Measurements from ENCODE around the gene PVR.
A peak's percentile ranks its signal among the peaks of the same experiment; 100 is the strongest.
"Not testable (repeated sequence)": the region's sequence is repeated elsewhere in the genome, so short reads cannot be mapped to it uniquely, and the experiment has no call there.

The PVR gene

DNA sequence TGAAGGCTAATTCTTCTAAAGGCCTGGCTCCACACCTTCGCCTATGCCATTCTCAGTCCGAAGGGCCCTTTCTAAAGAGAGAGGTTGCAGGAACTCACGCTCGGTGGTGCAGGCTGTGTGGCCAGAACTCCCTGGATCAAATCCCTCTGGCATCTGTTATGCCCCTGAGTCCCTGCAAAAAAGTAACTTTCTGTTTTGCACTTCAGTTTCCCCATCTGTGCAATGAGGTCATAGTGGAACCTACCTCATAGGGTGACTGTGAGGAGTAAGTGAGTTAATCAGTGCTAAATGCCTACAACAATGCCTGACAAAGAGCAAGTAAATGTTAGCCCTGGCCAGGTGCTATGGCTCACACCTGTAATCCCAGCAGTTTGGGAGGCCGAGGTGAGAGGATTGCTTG is 23.0 kb upstream of the PVR start:
- no peak for DNase-seq

DNA sequence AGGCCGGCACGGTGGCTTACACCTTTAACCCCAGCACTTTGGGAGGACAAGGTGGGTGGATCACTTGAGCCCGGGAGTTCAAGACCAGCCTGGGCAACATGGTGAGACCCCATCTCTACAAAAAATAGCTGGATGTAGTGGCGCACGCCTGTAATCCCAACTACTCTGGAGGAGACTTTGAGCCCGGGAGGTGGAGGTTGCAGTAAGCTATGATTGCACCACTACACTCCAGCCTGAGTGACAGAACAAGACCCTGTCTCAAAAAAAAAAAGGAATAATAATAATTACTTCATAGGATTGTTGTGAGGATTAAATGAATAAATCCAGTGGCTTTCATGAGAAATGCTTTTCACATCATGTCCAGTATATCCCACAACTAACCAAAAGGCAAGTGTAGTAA is 22.3 kb upstream of the PVR start:
- no peak for DNase-seq

DNA sequence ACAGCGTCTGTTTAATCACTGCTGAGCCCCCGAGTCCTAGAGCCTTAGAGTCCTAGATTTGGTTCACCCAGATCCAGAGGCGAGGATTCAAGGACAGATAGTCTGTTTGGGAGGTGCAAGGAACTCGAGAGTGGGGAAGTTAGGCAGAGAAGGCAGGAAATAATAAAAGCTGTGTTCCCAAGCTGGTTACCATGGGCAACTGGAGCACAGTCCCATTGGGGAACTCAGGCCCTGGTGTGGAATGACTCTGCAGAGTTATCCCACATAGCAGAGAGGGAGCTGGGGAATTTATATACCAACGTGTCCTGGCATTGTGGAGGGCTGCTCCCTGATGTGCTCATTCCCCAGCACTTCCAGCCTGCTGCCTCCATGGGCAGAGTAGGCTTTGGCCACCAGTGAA is 20.6 kb upstream of the PVR start:
- DNase-seq, result no peak

DNA sequence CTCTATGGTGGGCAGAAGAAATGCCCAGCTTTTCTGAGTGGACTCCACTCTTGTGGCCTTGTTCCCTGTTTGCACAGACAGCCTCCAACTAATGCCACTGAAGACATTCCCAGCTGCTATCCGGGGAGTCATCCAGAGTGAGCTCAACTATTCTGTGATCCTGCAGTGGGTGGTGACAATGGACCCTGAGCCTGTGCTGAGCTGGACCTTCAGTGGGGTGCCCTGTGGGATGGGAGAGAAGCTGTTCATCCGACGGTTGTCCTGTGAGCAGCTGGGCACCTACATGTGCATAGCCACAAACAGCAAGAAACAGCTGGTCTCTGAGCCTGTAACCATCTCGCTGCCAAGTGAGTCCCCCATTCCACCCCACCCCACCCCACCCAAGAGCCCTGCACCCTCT is 20.1 kb upstream of the PVR start:
- DNase-seq, result no peak

DNA sequence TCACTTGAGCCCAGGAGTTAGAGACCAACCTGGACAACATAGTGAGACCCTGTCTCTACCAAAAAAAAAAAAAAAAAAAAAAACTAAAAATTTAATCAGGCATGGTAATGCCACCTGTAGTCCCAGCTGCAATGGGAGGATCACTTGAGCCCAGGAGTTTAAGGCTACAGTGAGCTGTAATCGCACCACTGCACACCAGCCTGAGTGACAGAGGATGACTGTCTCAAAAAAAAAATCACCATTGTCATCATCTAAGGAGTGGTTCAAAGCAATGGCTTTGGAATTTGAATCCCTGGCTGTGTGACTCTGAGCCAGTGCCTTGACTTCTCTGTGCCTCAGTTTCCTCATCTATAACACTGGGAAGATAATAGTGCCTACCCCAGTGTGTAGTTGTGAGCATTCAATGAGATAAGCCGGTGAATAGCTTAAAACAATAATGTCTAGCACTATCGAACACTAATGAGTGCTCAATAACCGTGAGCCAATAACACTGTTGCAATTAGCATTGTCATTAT is 18.8 kb upstream of the PVR start:
- DNase-seq, result no peak

DNA sequence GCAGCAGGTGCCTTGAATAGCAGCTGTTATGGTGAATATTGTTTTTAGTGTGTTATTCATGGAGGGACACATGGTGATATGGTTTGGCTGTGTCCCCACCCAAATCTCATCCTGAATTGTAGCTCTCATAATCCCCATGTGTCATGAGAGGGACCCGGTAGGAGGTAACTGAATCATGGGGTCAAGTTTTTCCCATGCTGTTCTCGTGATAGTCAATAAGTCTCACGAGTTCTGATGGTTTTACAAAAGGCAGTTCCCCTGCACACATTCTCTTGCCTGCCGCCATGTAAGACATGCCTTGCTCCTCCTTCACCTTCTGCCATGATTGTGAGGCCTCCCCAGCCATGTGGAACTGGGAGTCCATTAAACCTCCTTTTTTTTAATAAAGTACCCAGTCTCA is 18.1 kb upstream of the PVR start:
- not testable (repeated sequence) for DNase-seq

DNA sequence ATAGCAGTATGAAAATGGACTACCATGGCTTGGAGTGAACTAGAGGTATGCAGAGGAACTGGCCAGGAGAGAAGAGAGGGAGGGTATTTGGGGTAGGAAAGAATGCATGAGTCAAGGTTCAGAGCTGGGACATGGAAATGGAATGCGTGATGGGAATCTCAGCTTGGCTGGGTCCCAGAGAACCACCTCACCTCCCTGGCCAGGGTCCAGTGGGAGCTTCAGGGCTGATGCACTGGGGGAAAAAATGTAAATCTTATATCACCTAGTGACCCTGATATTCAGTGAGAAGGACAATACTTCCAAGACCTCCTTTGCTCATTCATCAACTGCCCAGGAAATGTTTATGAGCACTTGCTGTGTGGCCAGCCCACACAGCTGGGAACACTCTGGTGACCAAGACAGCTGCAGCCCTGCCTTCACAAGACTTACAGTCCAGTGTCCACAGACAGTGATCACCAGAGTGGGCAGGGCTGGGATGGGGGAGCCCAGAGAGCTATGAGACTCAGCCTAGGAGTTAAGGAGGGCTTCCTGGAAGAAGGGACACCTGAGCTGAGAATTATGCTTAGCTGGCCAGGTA is 17.6 kb upstream of the PVR start:
- DNase-seq, result no peak

DNA sequence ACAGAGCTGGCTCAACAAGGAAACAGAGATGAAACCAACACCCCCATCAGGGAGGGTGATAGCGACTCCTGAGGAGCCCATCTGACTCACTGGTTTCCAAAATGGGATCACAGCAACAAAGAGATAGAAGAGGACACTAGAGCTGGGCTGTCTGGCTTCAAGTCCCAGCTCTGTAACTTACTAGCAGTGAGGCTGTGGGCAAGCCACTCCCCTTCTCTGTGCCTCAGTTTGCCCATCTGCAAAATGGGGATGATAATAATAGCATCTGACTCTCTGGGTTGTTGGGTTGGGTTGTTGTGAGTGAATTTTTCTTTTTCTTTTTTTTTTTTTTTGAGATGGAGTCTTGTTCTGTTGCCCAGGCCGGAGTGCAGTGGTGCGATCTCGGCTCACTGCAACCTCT is 16.1 kb upstream of the PVR start:
- DNase-seq, result no peak

DNA sequence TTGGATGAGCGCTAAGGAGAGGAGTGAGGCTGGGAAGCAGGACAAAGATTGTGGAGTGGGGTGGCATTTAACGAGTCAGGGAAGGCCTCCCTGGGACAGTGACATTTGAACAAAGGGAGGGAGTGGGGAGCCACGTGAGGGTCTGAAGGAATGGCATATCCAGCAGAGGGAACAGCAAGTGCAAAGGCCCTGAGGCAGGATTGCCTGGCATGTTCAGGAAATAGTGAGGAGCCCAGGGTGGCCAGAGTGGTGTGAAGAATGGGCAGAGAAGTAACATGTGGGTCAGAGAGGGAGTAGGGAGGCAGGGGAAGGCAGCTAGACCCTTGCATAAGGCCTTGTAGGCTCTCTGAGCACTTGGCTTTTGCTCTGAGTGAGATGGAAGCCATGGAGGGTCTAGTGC is 14.9 kb upstream of the PVR start:
- DNase-seq, result no peak

DNA sequence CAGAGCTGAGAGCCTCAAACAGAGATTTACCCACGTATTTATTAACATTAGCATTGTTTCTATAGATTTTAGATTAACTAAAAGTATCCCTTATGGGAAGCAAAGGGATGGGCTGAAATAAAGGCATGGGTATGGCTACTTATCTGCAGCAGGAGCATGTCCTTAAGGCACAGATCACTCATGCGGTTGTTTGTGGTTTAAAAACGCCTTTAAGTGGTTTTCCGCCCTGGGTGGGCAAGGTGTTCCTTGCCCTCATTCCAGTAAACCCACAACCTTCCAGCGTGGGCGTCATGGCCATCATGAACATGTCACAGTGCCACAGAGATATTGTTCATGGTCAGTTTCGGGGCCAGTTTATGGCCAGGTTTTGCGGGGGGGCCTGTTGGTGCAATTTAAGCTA is 12.1 kb upstream of the PVR start:
- not testable (repeated sequence) for DNase-seq

DNA sequence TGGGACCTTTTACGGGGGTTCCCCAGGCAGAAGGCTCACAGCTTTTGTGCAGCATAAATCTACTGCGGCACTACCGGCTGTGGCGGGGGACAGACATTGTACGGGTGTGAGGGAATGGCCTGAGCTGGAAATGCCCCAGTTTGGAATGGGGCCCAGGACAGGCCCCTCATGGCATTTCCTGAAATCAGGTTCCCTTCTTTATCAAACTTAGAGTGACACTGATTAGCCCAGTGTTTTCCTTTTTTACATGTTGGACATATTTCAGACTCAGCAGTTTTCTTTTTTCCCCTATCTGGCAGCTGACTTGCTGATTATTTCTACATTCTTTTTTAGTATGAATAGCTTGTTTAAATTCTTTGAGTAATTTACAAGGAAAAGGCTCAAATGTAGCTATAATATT is 9.7 kb upstream of the PVR start:
- DNase-seq, result not testable (repeated sequence)

DNA sequence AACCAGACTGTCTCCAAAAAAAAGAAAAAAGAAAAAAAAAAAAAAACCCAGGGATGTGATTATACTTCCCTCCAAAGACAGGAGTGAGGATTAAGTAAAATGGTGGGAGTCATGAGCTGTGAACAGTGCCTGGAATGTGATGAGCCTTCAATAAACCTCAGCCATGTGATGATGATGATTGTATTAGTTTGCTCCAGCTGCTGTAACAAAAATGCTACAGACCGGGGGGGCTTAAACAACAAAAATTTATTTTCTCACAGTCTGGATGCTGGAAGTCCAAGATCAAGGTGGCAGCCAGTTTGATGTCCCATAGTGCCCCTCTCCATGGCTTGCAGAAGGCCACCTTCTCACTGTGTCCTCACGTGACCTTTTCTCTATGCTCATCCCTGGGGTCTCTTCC is 8.9 kb upstream of the PVR start:
- DNase-seq, result no peak

DNA sequence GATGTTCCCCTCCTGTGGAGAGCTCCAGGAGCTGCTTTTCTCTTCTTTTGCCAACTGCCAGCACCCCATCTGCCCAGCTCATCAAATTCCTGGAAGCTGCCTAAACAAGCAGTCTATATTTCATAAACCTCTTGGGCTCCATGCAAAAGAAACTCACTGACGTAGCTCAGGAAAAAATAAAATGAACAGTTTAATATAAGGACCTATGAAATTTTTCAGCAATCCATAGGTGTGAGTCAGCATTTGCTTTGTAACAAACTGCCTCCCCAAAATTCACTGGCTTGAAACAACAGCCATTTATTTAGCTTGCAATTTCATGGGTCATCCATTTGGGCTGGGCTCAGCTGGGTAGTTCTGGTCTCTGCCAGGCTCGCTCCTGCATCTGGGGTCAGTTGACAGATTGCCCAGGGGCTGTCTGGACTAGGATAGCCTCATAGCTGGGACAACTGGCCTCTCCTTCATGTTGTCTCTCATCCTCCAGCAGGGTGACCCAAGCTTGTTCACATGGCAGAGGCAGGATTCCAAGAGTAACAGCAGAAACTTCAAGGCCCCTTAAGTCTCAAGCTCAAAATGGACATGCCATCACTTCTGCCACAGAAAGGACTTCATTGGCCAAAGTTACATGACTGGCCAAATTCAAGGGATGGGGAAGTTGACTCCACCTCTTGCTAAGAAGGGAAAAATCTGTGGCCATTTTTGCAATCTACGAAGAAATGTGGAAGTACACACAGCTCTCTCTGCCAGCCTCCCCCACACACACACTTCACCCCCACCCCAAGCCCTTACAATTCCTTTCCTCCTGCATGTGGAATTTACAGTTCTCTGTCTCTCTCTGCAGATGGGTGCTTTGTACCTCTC is 7.9 kb upstream of the PVR start:
- DNase-seq, result no peak

DNA sequence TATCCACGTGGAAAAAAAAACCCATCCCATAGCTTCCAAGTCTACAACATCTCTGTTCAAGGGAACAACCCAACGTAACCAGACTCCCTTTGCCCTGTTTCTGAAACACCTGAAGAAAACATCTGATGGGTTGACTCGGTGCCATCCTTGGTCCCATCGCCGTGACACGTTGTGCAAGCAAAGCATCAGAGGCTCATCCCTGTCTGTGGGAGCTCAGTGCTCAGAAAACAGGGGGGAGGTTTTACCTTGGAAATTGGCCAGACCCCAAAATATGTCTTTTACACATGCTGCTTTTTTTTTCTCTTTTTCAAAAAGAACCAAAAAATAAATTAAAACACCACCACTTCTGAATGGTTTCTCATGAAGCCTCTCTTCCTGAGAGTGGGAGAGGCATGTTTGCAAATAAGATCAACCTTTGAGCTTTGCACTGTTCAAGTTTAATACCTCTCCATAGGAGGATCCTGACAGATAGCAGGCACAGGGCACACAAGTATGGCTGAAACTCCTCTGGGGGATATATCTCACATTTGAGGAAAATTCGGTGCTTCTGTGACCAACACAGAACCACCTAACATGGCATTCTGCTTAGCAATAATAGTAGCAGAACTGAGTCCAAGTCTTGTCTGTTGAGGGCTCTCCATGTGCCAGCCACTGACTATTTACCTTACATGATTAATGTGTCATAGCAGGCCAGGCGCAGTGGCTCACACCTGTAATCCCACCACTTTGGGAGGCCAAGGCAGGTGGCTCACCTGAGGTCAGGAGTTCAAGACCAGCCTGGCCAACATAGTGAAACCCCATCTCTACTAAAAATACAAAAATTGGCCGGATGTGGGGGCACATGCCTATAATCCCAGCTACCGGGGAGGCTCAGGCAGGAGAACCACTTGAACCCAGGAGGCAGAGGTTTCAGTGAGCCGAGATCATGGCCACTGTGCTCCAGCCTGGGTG is 7.0 kb upstream of the PVR start:
- no peak for DNase-seq

DNA sequence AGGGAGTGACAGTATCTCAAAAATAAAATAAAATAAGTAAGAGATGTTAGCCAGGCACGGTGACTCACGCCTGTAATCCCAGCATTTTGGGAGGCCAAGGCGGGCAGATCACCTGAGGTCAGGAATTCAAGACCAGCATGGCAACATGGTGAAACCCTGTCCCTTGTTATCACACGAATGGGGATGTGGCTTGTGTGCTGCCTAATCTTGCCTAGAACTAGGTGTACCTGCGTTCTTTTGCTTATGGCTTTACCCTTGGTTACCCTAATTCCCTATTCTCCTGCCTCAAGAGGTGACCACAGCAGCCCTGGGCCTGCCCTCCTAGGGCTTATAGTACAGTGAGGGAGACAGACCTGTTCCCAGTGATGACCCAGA is 6.3 kb upstream of the PVR start:
- DNase-seq, result no peak

DNA sequence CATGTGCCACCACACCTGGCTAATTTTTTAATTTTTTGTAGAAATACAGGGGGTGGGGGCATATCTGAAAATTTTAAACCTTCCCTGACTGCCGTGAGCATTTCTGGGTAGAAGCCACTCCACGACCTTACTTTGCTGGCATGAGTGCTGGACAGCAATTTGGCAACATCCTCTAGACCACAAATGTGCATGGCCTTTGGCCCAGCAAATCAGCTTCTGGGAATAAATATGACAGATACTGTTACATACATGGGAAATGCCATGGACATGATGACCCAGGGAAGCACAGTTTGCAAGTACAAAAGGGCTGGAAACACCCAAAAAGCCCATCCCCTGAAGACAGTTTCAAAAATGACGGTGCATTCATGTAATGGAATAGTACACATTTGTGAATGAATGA is 3.2 kb upstream of the PVR start:
- no peak for DNase-seq

DNA sequence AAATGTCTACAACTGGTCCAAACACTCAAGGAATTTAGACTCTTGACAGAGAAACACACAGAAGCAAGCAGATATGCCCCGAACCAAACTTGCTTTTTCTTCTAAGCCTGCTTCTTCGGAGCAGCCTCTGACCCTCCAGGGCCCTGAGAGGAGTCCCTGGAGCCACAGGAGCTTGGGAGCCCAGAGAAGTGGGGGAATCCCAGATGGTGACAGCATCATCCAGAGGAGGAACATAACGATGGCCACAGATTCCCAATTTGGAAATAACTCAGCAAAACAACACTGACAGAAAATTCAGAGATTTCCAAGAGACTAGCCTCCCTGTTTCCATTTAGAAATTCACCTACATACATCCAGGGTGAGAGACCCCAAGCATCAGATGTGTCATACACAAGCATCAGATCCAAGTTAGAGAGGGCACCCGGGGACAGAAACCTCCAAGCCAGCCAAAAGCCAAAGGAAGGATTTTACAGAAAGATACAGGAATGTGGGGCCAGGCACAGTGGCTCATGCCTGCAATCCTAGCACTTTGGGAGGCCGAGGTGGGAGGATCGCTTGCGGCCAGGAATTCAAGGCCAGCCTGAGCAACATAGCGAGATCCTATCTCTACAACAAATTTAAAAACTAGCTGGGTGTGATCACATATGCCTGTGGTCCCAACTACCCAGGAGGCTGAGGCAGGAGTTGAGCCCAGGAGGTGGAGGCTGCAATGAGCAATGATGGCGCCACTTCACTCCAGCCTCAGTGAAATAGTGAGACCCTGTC is 2.0 kb upstream of the PVR start:
- no peak for DNase-seq

DNA sequence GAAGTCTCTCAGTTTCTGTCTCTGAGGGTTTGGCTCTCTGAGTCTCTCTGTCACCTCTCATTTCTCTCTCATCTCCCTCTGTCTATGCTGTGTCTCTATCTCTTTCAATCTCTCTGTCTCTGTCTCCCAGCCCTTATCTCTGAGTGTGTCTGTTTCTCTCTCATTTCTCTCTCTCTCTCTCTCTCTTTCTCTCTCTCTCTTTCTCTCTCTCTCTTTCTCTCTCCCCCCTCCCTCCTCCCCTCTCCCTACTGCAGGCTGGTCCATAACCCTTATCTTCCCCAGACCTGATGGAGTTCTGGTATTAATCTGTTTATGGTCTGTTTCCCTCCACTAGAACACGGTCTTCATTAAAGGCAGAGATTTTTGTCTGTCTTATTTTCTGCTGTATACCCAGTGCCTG is 1.3 kb upstream of the PVR start:
- no peak for DNase-seq

DNA sequence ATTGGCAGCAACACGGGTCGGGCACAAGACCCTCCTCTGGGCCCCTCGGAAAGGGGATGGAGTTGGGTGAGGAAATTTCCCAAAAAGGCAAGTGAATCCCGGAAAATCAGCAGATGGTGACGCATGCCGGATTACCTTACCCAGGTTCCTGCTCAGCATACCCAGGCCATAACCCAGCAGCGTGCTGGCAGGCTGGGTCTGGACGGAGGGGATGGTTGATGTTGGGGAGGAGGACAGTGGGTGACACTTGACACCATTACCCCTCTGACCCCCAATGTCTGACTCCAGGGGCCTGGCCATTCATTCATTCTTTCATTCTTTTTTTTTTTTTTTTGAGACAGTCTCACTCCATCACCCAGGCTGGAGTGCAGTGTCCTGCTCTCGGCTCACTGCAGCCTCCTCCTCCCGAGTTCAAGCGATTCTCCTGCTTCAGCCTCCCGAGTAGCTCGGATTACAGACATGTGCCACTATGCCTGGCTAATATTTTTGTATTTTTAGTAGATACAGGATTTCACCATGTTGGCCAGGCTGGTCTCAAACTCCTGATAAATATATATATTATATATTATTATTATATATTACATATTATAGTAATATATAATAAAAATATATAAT is 799 bp downstream of the PVR start:
- DNase-seq, result peak; percentile 29

DNA sequence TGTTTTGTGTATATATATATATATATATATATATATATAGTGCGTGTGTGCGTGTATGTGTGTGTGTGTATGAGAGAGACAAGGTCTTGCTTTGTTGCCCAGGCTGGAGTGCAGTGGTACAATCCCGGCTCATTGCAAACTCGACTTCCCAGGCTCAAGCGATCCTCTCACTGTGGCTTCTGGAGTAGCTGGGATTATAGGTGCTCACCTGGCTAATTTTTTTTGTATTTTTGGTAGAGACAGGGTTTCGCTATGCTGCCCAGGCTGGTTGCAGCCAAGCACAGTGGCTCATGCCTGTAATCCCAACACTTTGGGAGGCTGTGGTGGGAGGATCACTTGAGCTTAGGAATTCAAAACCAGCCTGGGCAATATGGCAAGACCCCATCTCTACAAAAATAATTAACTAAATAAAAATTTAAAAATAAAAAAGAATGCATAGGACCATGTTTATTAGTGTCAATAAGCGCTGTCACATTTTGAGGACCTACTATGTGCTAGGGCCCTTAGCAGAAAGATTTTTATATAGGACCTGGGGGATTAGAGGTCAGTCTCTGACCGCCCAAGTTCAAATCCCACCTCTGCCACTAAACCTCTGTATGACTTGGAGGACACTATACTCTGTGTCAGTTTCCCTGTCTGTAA is 1.8 kb downstream of the PVR start:
- DNase-seq, result no peak

DNA sequence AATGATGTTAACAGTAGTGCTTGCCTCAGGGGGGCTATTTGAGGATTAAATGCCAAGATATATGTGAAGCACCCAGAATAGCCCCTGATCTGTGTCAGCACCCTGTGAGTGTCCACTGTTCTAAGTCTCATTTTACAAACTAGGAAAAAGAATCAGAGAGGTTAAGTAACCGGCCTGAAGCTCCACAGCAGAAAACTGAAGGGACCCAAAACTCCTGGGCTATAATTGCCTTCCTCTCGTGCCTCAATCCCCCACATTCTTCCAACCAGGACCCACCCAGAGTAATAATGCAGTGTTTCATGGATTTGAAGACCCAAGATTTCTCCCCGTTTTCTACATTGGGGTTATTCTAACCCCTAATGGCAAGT is 2.3 kb downstream of the PVR start:
- no peak for DNase-seq

DNA sequence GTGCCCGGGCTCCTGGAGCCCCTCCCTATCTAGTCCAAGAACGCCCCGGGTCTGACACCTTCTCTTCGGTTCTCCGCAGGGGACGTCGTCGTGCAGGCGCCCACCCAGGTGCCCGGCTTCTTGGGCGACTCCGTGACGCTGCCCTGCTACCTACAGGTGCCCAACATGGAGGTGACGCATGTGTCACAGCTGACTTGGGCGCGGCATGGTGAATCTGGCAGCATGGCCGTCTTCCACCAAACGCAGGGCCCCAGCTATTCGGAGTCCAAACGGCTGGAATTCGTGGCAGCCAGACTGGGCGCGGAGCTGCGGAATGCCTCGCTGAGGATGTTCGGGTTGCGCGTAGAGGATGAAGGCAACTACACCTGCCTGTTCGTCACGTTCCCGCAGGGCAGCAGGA is 3.4 kb downstream of the PVR start:
- DNase-seq, result no peak
